Ishikawa (cell line): ENCODE measurements around the gene B4GAT1.

Experiments
- EP300 ChIP-seq: IDR thresholded peaks from 2 replicates; pipeline ENCODE4 v1.6.1; 2012; ENCODE audit warnings: borderline replicate concordance
- MAX ChIP-seq: IDR thresholded peaks from 2 replicates; pipeline ENCODE4 v1.6.1; 2012
- YY1 ChIP-seq: IDR thresholded peaks from 2 replicates; pipeline ENCODE4 v1.6.1; 2012; ENCODE audit warnings: low read depth

GRCh38 chr11:66321606-66322005 lies 25.8 kb downstream of the B4GAT1 start:
- TF ChIP-seq YY1 (no peak), EP300 (no peak), MAX (no peak)
